ENCODE results near the gene SLCO4A1.
A peak's percentile ranks its signal among the peaks of the same experiment; 100 is the strongest.

Gene SLCO4A1

DNA sequence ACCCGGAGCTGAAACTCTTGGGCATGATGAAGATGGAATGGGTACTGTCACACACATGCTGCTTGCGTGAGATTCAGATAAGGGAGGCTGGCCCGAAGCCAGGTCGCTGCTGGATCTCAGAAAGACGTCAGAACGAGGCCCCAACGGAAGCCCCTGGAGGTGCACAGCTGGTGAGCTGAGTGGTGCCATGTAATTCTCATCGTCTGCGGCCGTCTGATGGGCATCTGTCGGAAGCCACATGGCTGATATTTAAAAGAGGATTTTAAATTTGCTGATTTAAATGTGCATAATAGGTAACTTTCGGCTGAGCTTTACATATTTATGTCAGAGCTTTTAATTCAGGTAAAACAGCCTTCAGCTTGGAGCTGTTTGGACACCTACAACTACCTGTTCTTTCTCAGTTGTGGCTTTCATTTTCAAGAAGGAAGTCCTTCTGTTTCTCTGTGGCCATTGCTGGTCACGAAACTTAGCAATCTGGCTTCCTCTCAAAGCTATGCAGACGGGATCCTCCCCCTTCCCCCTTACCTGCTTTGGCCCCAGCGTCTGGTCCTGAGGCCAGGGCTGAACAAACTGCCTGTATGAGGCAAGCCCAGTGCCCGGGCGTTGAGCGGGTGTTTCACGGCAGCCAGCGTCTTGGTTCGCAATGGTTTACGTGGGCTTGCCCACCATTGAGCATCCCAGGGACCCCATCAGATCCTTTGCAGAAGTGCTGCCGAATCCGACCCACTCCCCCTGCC lies 9.2 kb downstream of the SLCO4A1 start:
- no peak for DNase-seq (ENCODE audit: low spot score)
- H3K27ac ChIP-seq, result peak overlapping the region; percentile 80 to 89
- TF ChIP-seq, protein P1, sequence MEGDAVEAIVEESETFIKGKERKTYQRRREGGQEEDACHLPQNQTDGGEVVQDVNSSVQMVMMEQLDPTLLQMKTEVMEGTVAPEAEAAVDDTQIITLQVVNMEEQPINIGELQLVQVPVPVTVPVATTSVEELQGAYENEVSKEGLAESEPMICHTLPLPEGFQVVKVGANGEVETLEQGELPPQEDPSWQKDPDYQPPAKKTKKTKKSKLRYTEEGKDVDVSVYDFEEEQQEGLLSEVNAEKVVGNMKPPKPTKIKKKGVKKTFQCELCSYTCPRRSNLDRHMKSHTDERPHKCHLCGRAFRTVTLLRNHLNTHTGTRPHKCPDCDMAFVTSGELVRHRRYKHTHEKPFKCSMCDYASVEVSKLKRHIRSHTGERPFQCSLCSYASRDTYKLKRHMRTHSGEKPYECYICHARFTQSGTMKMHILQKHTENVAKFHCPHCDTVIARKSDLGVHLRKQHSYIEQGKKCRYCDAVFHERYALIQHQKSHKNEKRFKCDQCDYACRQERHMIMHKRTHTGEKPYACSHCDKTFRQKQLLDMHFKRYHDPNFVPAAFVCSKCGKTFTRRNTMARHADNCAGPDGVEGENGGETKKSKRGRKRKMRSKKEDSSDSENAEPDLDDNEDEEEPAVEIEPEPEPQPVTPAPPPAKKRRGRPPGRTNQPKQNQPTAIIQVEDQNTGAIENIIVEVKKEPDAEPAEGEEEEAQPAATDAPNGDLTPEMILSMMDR (IDR thresholded peaks at IDR 0.05), result no peak
- H3K4me3 ChIP-seq, result peak overlapping the region; percentile 54

DNA sequence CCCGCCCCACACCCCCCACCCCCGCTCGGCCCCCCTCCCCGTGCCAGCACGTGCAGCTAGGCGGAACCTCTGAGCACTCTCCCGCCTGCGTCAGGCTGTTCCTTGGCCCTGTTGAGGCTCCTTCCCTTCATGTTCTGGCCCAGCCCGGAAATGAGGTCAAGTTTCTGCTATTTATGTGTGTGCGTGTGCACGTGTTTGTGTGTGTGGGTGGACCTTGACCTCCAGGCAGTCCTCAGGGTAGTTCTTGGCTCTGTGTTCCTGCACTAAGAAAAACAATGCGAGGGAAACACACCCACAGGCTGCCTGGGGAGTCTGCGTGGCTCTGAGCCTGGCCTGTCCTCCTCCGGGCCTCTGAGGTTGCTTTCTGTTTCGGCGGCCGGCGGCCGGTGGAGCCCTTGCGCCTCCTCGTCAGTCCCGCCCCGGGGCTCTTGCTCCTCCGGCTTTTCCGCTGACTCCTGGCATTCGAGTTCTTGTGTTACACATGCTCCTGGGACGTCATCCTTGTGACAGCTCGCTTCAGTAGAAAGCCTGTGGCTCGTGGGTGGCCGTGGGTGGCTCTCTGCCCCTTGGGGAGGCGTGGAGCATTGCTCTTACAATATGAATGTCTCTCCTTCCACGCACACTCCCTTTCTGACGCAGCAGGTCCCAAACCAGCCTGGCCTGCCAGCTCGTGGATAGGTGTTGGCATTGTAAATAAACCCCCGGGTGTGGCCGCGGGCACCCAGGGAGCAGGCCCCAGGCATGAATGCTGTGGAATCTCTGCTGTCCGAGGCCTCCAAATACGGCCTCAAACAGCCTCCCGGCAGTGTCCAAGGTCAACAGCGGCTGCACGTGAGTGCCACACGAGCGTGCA lies 10.0 kb downstream of the SLCO4A1 start:
- DNase-seq (ENCODE audit: low spot score), result peak; percentile 96
- Histone ChIP-seq H3K4me3 (peak overlapping the region; percentile 54), H3K27ac (peak overlapping the region; percentile 80 to 89)
- TF ChIP-seq, protein P1 (IDR thresholded peaks at IDR 0.05), result no peak

DNA sequence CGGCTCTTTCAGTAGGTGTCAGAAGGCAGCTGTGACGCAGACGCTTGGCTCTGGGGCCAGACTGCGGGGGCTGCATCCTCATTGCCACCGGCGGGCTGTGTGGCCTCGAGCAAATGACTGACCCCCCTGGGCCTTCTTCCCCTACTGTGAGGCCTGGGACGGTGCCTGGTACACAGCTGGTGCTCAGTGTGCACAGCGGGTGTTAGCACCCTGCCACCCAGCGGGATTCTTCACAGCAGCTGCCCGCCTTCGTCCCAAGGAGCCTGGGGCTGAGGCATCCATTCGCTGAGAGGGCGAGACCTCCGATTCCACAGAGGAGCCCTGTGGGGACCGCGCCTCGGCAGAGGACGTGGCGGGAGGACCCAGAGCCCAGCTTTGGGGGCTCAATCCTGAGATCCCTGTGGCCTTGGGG lies 10.6 kb downstream of the SLCO4A1 start:
- DNase-seq (ENCODE audit: low spot score), result no peak
- TF ChIP-seq, protein P1 (IDR thresholded peaks at IDR 0.05), result no peak
- H3K4me3 ChIP-seq, result peak overlapping the region; percentile 54
- H3K27ac ChIP-seq, result peak overlapping the region; percentile 80 to 89

DNA sequence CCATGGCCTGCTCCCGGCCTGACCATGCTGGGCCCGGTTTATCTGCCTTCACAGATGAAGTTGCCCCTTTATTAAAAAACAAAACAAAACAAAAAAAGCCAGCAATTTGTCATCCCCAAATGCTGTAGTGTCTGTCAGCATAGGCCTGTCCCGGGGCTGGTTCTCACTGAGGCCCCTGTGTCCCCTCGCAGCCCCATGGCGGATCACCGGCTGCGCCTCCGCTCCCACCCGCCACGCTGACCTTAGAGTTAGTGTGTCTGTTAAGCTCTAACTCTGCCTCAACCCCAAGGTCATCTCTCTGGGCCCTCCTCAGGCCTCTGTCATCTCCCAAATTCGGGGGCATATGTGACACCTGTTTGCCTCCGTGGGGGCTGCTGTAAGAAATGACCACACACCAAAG lies 11.1 kb downstream of the SLCO4A1 start:
- DNase-seq (ENCODE audit: low spot score), result no peak
- H3K4me3 ChIP-seq, result no peak overlapping the region
- H3K27ac ChIP-seq, result peak overlapping the region; percentile 80 to 89
- TF ChIP-seq, protein P1 (IDR thresholded peaks at IDR 0.05), result no peak

DNA sequence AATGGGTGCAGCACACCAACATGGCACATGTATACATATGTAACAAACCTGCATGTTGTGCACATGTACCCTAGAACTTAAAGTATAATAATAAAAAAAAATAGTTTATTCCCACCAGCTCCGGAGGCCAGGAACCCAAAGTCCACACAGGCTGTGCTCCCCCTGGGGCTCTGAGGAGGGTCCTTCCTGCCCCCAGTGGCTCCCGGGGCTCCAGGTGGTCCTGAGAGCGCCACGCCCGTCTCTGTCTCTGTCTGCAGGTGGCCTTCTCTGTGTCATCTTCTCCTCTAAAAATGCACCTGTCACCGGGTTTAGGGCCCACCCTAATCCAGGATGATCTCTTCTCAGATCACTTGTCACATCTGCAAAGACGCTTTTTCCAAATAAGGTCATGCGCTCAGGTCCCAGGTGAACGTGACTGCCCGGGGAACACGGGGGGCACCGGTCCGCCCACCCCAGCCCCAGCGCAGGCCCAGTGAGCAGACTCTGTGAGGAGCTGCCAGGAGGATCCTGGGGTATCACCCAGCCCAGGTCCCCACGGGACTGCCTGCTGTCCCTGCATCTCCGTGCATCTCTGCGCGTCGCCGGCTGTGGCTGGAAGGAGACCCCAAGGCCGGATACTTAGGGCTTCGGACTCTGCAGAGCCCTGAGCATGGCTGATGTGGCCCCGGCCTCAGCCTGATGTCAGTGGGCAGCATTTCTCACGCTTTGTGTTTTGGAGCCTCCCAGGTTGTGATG lies 11.8 kb downstream of the SLCO4A1 start:
- no peak for DNase-seq (ENCODE audit: low spot score)
- no peak overlapping the region for H3K27ac ChIP-seq
- TF ChIP-seq, protein P1 (IDR thresholded peaks at IDR 0.05), result no peak
- H3K4me3 ChIP-seq, result no peak overlapping the region

DNA sequence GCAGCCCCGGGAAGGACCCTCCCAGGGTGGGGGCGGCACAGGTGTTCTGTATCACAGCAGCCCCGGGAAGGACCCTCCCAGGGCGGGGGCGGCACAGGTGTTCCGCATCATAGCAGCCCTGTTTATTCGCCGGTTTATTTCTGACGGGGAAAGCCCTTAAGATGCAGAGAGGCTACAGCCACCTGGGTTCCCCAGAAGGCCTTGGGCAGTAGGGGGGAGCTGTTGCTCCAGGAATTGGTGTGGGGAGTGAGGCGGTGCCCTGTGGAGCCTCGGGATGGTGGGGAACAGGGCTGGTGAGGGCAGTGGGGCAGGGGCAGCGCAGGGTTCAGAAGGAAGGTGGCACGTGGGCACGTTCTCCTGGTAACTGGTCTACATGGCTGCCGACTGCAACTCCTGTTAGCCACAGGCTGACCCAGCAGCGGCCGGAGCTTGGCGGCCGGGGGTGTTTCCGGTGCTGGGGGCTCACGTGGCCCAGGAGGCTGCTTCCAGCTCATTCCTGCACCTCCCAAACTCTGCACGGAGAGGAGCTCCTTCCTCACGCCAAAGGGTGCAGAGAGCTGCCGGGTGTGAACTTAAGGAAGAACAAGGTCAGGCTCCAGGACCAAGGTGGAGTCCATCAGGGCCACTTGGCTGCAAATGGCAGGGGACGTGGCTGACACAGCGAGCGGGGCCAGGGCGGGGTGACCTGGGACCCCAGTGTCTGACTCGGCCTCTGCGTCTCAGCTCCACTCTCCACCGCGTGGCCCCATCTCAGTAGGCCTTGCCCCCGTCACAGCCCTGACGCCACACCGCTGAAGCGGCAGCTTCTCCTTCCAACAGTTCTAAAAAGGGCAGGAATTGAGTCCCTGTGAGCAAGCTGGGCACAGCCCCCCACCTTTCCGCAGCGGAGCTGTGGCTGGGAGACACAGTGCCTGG lies 13.2 kb downstream of the SLCO4A1 start:
- Histone ChIP-seq H3K4me3 (no peak overlapping the region), H3K27ac (no peak overlapping the region)
- TF ChIP-seq, protein P1 (IDR thresholded peaks at IDR 0.05), result no peak
- no peak for DNase-seq (ENCODE audit: low spot score)
